ENCODE data around the gene MS4A10. TPM values are rescaled to one million over a fixed set of nuclear protein-coding genes. Genes with fewer than 3 reads are reported as not detected.

MS4A10 gene
- total and polyA plus RNA-seq, 2 of the 8 experiments (the other 6 are each of a cell fraction or from before 2014, with no cell fraction given), result not detected

GRCh38 chr11:60740573-60740972 is 44.6 kb upstream of the MS4A10 start:
- Histone ChIP-seq H3K36me3 (ENCODE audit: control insufficient read depth in 2 of 4, insufficient read depth in 4 of 4, low read length in 3 of 4) (no peaks in the 10 kb centered on the region), H3K79me1 (ENCODE audit: low read depth, low read length) (no peaks in the 10 kb centered on the region), H2BK120ac (replicated peaks; ENCODE audit: low read depth, low read length) (no peak overlapping the region), H2BK20ac (ENCODE audit: low read length) (no peak overlapping the region), H2BK15ac (ENCODE audit: low read length) (no peak overlapping the region), H3K23ac (ENCODE audit: insufficient read length) (no peak overlapping the region), H3K79me2 (ENCODE audit: control insufficient read depth in 1 of 2, insufficient read depth in 2 of 2, low read length in 2 of 2) (no peaks in the 10 kb centered on the region), H2BK5ac (ENCODE audit: low read depth, low read length) (no peak overlapping the region), H3K4me1 (replicated peaks in 1 of 4; ENCODE audit: control insufficient read depth in 3 of 4, insufficient read depth in 4 of 4, low read length in 3 of 4) (no peaks in the 10 kb centered on the region), H4K5ac (ENCODE audit: insufficient read length, low read depth, low read length) (no peak overlapping the region), H3K23me2 (ENCODE audit: low read depth, low read length) (no peaks in the 10 kb centered on the region), H3K9ac (replicated peaks in 1 of 4; ENCODE audit: extremely low read depth in 1 of 4, low read depth in 3 of 4, low read length in 3 of 4) (no peak overlapping the region), H4K8ac (ENCODE audit: extremely low read depth, insufficient read depth, low read length) (no peak overlapping the region), H3K14ac (ENCODE audit: insufficient read length) (no peak overlapping the region), H2AFZ (ENCODE audit: low read length) (no peak overlapping the region), H3K4me3 (ENCODE audit: extremely low read depth in 1 of 4, insufficient read depth in 2 of 4, low read depth in 3 of 4, low read length in 4 of 4) (no peak overlapping the region), H4K91ac (replicated peaks; ENCODE audit: insufficient read length, low read length) (no peak overlapping the region), H4K20me1 (replicated peaks in 1 of 2; ENCODE audit: control insufficient read depth in 1 of 2, insufficient read depth in 2 of 2, low read length in 2 of 2) (no peaks in the 10 kb centered on the region), H2BK12ac (ENCODE audit: low read depth, low read length) (no peak overlapping the region), H3K9me3 (ENCODE audit: insufficient read depth in 2 of 2, low read depth in 1 of 2, low read length in 1 of 2) (peaks cover 0 to 3% of the 10 kb centered on the region in 2 experiments; a peak in 1 of 4 replicates), H2AK5ac (ENCODE audit: low read depth, low read length) (no peak overlapping the region), H3K56ac (replicated peaks; ENCODE audit: insufficient read length, low read depth, low read length) (no peak overlapping the region), H3K18ac (ENCODE audit: extremely low read depth, low read length) (no peak overlapping the region), H3K27ac (ENCODE audit: low read depth, low read length) (no peak overlapping the region), H3K27me3 (replicated peaks in 1 of 4; ENCODE audit: control insufficient read depth in 3 of 4, extremely low read depth in 1 of 4, insufficient read depth in 3 of 4, low read length in 3 of 4) (no peaks in the 10 kb centered on the region), H3K4me2 (ENCODE audit: insufficient read depth in 1 of 2, low read depth in 2 of 2, low read length in 2 of 2) (no peak overlapping the region), H3K4ac (replicated peaks; ENCODE audit: insufficient read length, low read depth, low read length) (no peak overlapping the region)
- TF ChIP-seq JUN (IDR thresholded peaks at IDR 0.05; ENCODE audit: low read depth, low read length), result no peak
- TF ChIP-seq POLR2A (IDR thresholded peaks at IDR 0.05; ENCODE audit: control extremely low read depth in 1 of 2, low read depth in 2 of 2, low read length in 2 of 2), result no peak
- TF ChIP-seq JUND (IDR thresholded peaks at IDR 0.05; ENCODE audit: low read length), result no peak
- no peak for TF ChIP-seq POLR2AphosphoS5 (IDR thresholded peaks at IDR 0.05; ENCODE audit: low read depth, low read length)
- TF ChIP-seq GABPA (IDR thresholded peaks at IDR 0.05; ENCODE audit: borderline replicate concordance, insufficient read depth, low read length), result no peak
- no peak for TF ChIP-seq GTF2F1 (IDR thresholded peaks at IDR 0.05; ENCODE audit: borderline replicate concordance, low read depth, low read length)
- TF ChIP-seq KDM1A (IDR thresholded peaks at IDR 0.05; ENCODE audit: borderline replicate concordance, low read length), result no peak
- ChIA-PET POLR2A (ENCODE audit: partially characterized antibody) (interaction anchor here (1.3 kb wide), 1 partner anchor 24 kb away, joined by 3 read pairs; no protein-coding TSS in a partner anchor), CTCF (ENCODE audit: partially characterized antibody) (interaction anchor here (0.9 to 6.2 kb wide), 11 partner anchors 11 to 159 kb away, joined by 3 to 61 read pairs (median 7); partner anchors contain the start of gene MS4A15)
- FAIRE-seq (no peak), DNase-seq (ENCODE audit: low read depth in 1 of 2, low spot score in 2 of 2) (no peak)

Measured in H1 (cell line).